AG08396 (cell line): Measurements from ENCODE around the gene BRD9.
"Not testable (repeated sequence)": the region's sequence is repeated elsewhere in the genome, so short reads cannot be mapped to it uniquely, and the experiment has no call there.

Experiments
- DNase-seq: peaks from one replicate; pipeline ENCODE4 v3.0.0; 2012; ENCODE audit warnings: low spot score, mixed read lengths

Gene BRD9

GRCh38 chr5:843926-844325 lies 48.7 kb downstream of the BRD9 start:
- DNase-seq = not testable (repeated sequence)

GRCh38 chr5:843371-843770 lies 49.2 kb downstream of the BRD9 start:
- DNase-seq = not testable (repeated sequence)

- not testable (repeated sequence) for DNase-seq
Observed at GRCh38 chr5:842402-843221, 50.0 kb downstream of the BRD9 start.

- DNase-seq = not testable (repeated sequence)
Observed at GRCh38 chr5:841531-842401, 50.8 kb downstream of the BRD9 start.

GRCh38 chr5:840974-841435 lies 51.6 kb downstream of the BRD9 start:
- not testable (repeated sequence) for DNase-seq

- not testable (repeated sequence) for DNase-seq
Observed at GRCh38 chr5:840118-840973, 52.3 kb downstream of the BRD9 start.

- not testable (repeated sequence) for DNase-seq
Observed at GRCh38 chr5:838431-838851, 54.2 kb downstream of the BRD9 start.

- DNase-seq = not testable (repeated sequence)
Observed at GRCh38 chr5:837621-838121, 54.9 kb downstream of the BRD9 start.

- DNase-seq = not testable (repeated sequence)
Observed at GRCh38 chr5:835933-836612, 56.5 kb downstream of the BRD9 start.

GRCh38 chr5:834013-834412 lies 58.6 kb downstream of the BRD9 start:
- DNase-seq = not testable (repeated sequence)

- DNase-seq = not testable (repeated sequence)
Observed at GRCh38 chr5:828194-828593, 64.4 kb downstream of the BRD9 start.

- not testable (repeated sequence) for DNase-seq
Observed at GRCh38 chr5:825544-825943, 67.1 kb downstream of the BRD9 start.

- DNase-seq = no peak
Observed at GRCh38 chr5:821504-821903, 71.1 kb downstream of the BRD9 start.

- no peak for DNase-seq
Observed at GRCh38 chr5:820245-820644, 72.4 kb downstream of the BRD9 start.

GRCh38 chr5:819078-819477 lies 73.5 kb downstream of the BRD9 start:
- DNase-seq = no peak

GRCh38 chr5:816176-816575 lies 76.4 kb downstream of the BRD9 start:
- no peak for DNase-seq

GRCh38 chr5:815449-815848 lies 77.2 kb downstream of the BRD9 start:
- no peak for DNase-seq
